CD4-positive, alpha-beta T cell treated with Interleukin-15 for 1 hour (primary cell): ENCODE results near the gene EME1.
"Not testable (repeated sequence)": the region's sequence is repeated elsewhere in the genome, so short reads cannot be mapped to it uniquely, and the experiment has no call there.

ENCODE experiments used
- DNase-seq: peaks from one replicate; pipeline ENCODE4 v3.0.0-alpha.2; 2020

Gene EME1

DNA sequence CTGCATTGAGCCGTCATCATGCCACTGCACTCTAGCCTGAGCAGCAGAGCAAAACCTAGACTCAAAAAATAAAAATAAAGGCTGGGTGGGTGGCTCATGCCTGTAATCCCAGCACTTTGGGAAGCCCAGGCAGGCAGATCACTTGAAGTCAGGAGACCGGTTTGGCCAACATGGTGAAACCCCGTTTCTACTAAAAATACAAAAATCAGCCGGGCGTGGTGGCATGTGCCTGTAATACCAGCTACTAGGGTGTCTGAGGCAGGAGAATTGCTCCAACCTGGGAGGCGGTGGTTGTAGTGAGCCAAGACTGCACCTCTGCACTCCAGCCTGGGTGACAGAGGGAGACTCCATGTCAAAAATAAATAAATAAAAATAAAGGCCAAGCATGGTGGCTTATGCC, 55.1 kb downstream of the EME1 start:
- not testable (repeated sequence) for DNase-seq

DNA sequence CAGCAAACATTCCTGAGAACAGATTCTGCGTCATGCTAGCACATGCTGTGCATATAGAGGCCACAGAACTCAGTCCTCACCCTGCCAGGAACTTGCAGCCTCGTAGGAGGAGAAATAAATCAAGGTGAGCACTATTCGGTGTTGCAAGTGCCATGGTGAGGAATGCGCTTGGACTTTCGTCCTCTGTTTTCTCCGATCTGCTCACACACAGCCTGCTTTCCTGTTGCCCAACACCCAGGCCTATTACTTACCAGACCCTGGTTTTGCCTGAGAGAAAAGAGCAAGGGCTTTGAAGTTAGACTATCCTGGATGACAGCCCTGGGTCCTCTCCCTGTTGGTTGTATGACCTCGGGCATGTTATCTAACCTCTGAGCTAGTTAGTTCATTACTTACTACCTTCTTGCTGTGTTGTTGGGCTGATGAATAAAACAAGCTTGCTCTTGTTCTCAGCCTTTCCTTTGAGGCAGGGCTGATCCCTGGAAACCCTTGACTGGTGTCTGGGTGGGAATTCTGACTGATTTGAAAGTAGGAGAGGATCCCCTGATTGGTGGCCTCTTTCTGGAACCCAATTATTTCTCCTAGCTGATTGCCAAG, 55.9 kb downstream of the EME1 start:
- DNase-seq: no peak

DNA sequence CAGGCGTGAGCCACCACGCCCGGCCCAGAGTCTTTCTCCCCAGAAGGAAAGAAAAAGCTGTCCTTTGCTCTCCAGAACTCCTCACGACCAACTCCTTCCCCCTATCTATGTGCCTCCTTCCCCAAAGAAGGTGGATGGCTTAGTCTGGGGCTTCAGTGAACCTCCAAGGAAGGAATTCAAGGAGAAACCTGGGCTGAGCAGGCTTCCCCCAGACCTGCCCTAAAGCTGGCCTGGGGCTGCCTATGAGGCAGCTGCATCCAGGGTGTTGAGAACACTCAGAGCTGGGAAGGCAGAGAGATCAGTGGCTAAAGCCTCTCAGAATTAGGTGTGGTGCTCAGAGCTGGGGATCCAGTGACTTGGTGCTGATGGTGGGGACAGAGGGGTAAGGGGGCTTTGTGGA, 56.8 kb downstream of the EME1 start:
- no peak for DNase-seq
